HG02970 (cell line): ENCODE data around the gene ASPHD1.
A peak's percentile ranks its signal among the peaks of the same experiment; 100 is the strongest.
"Not testable (repeated sequence)": the region's sequence is repeated elsewhere in the genome, so short reads cannot be mapped to it uniquely, and the experiment has no call there.

ENCODE experiments used
- ATAC-seq: cut with Tn5 transposase; IDR thresholded peaks from one replicate; pipeline ENCODE4 v1.9.1; 2021; ENCODE audit warnings: mild to moderate bottlenecking, moderate library complexity, moderate number of reproducible peaks; ENCODE audit not compliant: unreplicated experiment, low FRiP score

The ASPHD1 gene

GRCh38 chr16:29900102-29900887 lies at the start of gene ASPHD1:
Gene ASPHD1 (plus strand): TSS chr16:29900488. CDS start chr16:29900972, 484 bp downstream.
- peak; percentile 66 for ATAC-seq

GRCh38 chr16:29850998-29851397 lies 49.3 kb upstream of the ASPHD1 start:
- ATAC-seq: no peak

GRCh38 chr16:29852654-29853053 lies 47.6 kb upstream of the ASPHD1 start:
- ATAC-seq: no peak

GRCh38 chr16:29854520-29855100 lies 45.7 kb upstream of the ASPHD1 start:
- no peak for ATAC-seq

GRCh38 chr16:29857133-29857760 lies 43.0 kb upstream of the ASPHD1 start:
- ATAC-seq: no peak

GRCh38 chr16:29858149-29858849 lies 42.0 kb upstream of the ASPHD1 start:
- no peak for ATAC-seq

GRCh38 chr16:29858974-29859373 lies 41.3 kb upstream of the ASPHD1 start:
- ATAC-seq: no peak

- no peak for ATAC-seq
Observed at GRCh38 chr16:29860218-29860617, 40.1 kb upstream of the ASPHD1 start.

- no peak for ATAC-seq
Observed at GRCh38 chr16:29862383-29862883, 37.9 kb upstream of the ASPHD1 start.

GRCh38 chr16:29862884-29863668 lies 37.2 kb upstream of the ASPHD1 start, which contains the start of gene CDIPT:
Gene CDIPT (minus strand): TSS chr16:29863226. CDS start chr16:29862857, 369 bp downstream.
- peak; percentile 81 for ATAC-seq

GRCh38 chr16:29863669-29863984 lies 36.7 kb upstream of the ASPHD1 start:
- ATAC-seq: no peak

- ATAC-seq: no peak
Observed at GRCh38 chr16:29864205-29864604, 36.1 kb upstream of the ASPHD1 start.

GRCh38 chr16:29868396-29869009 lies 31.8 kb upstream of the ASPHD1 start:
- ATAC-seq: no peak

GRCh38 chr16:29869067-29869466 lies 31.2 kb upstream of the ASPHD1 start:
- ATAC-seq: not testable (repeated sequence)

GRCh38 chr16:29871822-29872546 lies 28.3 kb upstream of the ASPHD1 start:
- no peak for ATAC-seq

- no peak for ATAC-seq
Observed at GRCh38 chr16:29873319-29873718, 27.0 kb upstream of the ASPHD1 start.

- no peak for ATAC-seq
Observed at GRCh38 chr16:29875206-29875605, 25.1 kb upstream of the ASPHD1 start.

GRCh38 chr16:29876217-29876593 lies 24.1 kb upstream of the ASPHD1 start:
- ATAC-seq: no peak
